LNCaP clone FGC (cell line): ENCODE measurements around the gene DAP.
"Not testable (repeated sequence)": the region's sequence is repeated elsewhere in the genome, so short reads cannot be mapped to it uniquely, and the experiment has no call there.

ENCODE experiments used
- DNase-seq: peaks from one replicate; pipeline ENCODE4 v3.0.0-alpha.2; 2011; ENCODE audit warnings: low read depth
- H3K4me3 ChIP-seq: 2 replicates; pipeline ENCODE4 v1.5.1; 2011; ENCODE audit warnings: mild to moderate bottlenecking, low read depth, low read length, control low read depth
- TF ChIP-seq, protein P1 (sequence below): IDR thresholded peaks from 2 replicates; pipeline ENCODE4 v1.5.1; 2012; ENCODE audit warnings: mild to moderate bottlenecking; ENCODE audit not compliant: control insufficient read depth, insufficient read depth; ENCODE audit errors: extremely low read depth

The DAP gene

DNA sequence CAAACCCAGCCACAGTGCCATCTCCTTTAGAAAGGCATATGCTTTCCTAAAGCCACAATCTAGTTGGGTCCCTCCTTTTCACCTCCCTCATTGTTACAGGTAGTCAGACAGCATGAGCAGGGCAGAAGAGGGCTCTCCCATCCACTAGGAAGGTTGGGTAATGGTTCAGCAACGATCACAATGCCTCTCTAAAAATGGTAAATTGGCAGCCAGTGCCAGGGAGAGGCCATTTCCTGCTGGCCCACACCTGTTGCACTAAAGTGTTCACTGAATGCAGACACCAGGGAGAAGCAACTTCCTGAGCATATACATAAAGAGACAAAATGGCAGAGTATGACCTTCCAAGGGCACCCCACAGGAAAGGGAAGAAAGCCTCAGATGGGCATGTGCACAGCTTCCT lies 31.3 kb upstream of the DAP start:
- TF ChIP-seq, protein P1, sequence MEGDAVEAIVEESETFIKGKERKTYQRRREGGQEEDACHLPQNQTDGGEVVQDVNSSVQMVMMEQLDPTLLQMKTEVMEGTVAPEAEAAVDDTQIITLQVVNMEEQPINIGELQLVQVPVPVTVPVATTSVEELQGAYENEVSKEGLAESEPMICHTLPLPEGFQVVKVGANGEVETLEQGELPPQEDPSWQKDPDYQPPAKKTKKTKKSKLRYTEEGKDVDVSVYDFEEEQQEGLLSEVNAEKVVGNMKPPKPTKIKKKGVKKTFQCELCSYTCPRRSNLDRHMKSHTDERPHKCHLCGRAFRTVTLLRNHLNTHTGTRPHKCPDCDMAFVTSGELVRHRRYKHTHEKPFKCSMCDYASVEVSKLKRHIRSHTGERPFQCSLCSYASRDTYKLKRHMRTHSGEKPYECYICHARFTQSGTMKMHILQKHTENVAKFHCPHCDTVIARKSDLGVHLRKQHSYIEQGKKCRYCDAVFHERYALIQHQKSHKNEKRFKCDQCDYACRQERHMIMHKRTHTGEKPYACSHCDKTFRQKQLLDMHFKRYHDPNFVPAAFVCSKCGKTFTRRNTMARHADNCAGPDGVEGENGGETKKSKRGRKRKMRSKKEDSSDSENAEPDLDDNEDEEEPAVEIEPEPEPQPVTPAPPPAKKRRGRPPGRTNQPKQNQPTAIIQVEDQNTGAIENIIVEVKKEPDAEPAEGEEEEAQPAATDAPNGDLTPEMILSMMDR, result no peak
- H3K4me3 ChIP-seq, result no peak overlapping the region
- no peak for DNase-seq

DNA sequence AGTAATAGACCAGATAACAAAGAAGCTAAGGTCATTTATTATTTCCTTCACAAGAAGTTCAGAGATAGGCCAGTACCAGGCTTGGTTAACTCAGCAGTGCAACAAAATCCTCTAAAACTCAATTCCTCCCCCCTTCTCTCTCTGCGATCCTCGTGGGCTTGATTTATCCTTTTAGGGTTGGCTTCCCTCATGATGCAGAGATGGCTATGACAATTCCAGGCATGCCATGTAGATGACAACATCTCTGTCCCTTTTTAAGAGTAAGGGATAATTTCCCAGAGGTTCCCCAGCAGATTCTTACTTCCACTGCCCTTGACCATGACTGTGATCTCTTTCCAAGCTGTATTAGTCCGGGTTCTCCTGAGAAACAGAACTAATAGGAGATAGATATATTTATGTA lies 28.7 kb upstream of the DAP start:
- TF ChIP-seq, protein P1, result no peak
- no peak overlapping the region for H3K4me3 ChIP-seq
- DNase-seq, result no peak

DNA sequence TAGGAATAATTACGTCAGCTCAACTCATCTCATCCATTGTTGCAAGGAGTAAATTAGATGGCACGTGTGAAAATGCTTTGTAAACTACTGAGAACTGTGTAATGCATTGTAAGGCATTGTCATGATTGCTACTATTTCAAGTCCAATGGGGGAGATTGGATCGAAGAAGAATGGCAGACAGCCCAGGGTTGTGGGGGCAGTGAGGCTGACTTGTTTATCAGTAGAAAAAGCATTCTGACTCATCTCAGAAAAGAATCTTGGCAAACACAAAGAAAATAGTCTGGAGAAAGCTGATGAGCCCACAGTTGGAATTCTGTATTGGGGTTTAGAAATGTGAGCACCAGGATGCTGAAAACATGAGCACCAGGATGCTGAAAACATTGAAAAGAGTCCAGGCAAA lies 28.0 kb upstream of the DAP start:
- DNase-seq, result no peak
- no peak overlapping the region for H3K4me3 ChIP-seq
- TF ChIP-seq, protein P1, result no peak

DNA sequence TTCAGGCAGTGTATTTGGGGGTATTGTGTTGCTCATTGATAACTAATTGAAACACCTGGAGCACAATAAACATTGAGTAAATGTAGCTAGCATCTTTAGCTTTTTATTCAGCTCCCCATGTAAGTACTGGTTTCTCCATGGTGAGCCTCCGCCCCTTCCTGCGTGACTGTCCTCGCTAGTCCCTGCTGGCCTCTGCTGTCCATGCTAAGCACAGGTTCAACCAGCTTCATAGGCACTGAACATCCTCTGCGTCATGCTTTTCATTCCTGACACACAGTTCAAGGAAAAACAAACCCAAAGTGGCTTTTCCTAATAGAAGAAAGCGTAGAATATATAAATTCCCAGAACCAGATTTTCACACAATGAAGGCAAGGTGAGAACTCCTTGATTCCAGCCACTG lies 27.3 kb upstream of the DAP start:
- no peak for DNase-seq
- no peak overlapping the region for H3K4me3 ChIP-seq
- TF ChIP-seq, protein P1, result no peak

DNA sequence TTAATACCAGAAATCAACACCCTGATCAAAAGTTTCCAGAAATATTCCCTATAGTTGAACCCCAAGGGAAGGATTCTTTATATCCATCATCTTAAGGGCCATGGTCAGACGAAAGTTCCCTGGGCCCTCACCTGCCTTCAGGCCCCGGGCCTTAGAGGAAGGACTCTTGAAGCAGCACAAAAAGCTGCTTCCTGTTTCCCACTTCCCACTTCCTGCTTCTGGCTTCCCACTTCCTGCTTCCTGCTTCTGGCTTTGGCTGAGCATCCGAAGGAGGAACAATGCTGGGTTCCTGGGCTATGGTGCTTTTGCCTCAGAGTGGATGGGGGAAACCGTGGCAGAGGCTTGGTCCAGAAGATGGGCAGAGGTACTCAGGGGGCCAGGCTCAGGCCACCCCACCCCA lies 25.8 kb upstream of the DAP start:
- TF ChIP-seq, protein P1, result no peak
- H3K4me3 ChIP-seq, result no peak overlapping the region
- DNase-seq, result no peak

DNA sequence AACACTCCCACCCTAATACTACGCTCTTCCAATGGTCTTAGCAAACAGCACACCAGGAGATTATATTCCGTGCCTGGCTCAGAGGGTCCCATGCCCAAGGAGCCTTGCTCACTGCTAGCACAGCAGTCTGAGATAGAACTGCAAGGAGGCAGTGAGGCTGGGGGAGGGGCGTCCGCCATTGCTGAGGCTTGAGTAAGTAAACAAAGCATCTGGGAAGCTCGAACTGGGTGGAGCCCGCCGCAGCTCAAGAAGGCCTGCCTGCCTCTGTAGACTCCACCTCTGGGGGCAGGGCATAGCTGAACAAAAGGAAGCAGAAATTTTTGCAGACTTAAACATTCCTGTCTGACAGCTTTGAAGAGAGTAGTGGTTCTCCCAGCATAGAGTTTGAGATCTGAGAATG lies 19.2 kb upstream of the DAP start:
- H3K4me3 ChIP-seq, DNase-seq: not testable (repeated sequence)

DNA sequence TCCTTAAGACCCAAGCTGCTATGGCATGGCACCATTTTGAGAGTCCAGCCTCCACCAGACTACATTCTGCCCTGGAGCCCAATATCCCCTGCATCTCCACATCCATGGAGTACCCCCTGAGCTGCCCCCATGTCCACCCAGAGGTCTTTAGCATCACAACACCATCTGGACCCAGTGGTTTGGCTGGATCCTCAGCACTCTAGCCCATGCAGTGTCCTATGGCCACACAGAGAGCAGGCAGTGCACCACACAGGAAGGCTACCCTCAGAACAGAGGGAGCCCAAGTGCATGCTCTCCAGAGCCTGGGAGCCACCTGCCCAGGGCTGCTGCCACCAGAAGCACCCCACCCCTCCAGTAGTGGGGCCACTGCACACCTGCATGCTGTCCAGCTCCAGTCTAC lies 18.6 kb upstream of the DAP start:
- H3K4me3 ChIP-seq, result no peak overlapping the region
- no peak for DNase-seq
- TF ChIP-seq, protein P1, result no peak
